ENCODE measurements around the gene ADPGK.

DNA sequence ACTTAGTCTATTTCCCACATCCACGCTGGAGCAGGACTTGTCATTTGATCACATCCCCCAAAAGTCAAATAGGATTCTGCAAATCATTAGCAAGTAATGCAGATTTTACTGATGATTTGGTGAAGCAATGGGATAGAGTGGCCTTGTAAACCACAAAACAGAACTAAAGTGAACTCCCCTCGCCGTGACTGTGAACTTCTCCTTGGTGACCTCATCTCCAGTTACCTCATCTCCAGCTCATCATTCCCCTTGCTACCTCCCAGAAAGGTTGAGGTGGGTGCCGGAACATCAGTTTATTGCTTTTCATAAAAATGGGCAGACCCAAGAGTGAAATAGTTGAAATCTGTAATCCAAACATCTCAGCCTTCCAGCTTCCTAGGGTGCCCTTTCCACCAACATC lies 36.7 kb upstream of the ADPGK start:
- TF ChIP-seq, protein P1, sequence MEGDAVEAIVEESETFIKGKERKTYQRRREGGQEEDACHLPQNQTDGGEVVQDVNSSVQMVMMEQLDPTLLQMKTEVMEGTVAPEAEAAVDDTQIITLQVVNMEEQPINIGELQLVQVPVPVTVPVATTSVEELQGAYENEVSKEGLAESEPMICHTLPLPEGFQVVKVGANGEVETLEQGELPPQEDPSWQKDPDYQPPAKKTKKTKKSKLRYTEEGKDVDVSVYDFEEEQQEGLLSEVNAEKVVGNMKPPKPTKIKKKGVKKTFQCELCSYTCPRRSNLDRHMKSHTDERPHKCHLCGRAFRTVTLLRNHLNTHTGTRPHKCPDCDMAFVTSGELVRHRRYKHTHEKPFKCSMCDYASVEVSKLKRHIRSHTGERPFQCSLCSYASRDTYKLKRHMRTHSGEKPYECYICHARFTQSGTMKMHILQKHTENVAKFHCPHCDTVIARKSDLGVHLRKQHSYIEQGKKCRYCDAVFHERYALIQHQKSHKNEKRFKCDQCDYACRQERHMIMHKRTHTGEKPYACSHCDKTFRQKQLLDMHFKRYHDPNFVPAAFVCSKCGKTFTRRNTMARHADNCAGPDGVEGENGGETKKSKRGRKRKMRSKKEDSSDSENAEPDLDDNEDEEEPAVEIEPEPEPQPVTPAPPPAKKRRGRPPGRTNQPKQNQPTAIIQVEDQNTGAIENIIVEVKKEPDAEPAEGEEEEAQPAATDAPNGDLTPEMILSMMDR (conservative IDR thresholded peaks at IDR 0.05 in 1 of 2, IDR thresholded peaks at IDR 0.05 in 1 of 2; ENCODE audit: extremely low read depth in 1 of 2, insufficient read depth in 1 of 2, low read depth in 1 of 2, low read length in 2 of 2), result no peak
- no peak for TF ChIP-seq EZH2 (IDR thresholded peaks at IDR 0.05; ENCODE audit: borderline replicate concordance, low read length)

Data from mammary epithelial cell (primary cell).